ENCODE results near the gene RLBP1.

GRCh38 chr15:89164712-89165211 is 56.6 kb downstream of the RLBP1 start:
- TF ChIP-seq CTCF (IDR thresholded peaks at IDR 0.05), result no peak
- no peak for TF ChIP-seq EP300 (IDR thresholded peaks at IDR 0.05)
- no peak for TF ChIP-seq POLR2AphosphoS5 (IDR thresholded peaks at IDR 0.05)

Measured in upper lobe of left lung (tissue), 4 donors.